Lower leg skin (tissue), 3 donors: ENCODE data around the gene SLC1A1.

Experiments used
- CTCF ChIP-seq, 3 donors: fragments of 450-650 bp; IDR thresholded peaks; one replicate each; pipeline ENCODE4 v1.5.1; 2016; ENCODE audit warnings: antibody characterized with exemption in 3 of 3, mild to moderate bottlenecking in 3 of 3, moderate library complexity in 2 of 3
- POLR2A ChIP-seq, 2 donors: fragments of 450-650 bp; IDR thresholded peaks; one replicate each; pipeline ENCODE4 v1.6.1; 2016 to 2017; ENCODE audit warnings: antibody characterized with exemption in 2 of 2, mild to moderate bottlenecking in 1 of 2, moderate library complexity in 1 of 2

- TF ChIP-seq CTCF (IDR thresholded peaks at IDR 0.05) (no peak), POLR2A (IDR thresholded peaks at IDR 0.05) (no peak)
These were observed 29.8 kb downstream of the SLC1A1 start for GRCh38 chr9:4520055-4520454.
